ENCODE results near the gene DLGAP4. TPM values are rescaled to one million over a fixed set of nuclear protein-coding genes. Genes with fewer than 3 reads are reported as not detected.

The DLGAP4 gene
- polyA plus RNA-seq, 1 donor (not counting 4 experiments of a cell fraction or from before 2014, with no cell fraction given): 9.6 TPM

DNA sequence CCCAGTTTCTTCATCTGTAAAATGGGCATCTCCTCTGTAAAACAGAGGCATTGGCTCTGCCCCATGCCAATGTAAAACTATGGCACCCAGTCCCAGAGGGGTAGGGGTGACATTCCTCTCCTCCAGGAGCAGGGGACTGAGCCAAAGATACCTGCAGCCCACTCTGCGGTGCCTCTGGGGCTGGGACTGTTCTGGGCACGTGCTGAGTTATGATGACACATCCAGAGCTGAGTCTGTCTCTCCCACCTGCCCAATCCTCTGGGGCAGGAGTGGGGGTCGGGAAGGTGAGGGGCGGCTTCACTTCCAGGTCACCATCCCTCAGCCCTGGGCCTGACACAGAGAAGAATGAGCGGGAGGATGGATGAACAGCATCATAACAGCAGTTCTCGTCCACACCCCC lies 40.0 kb upstream of the DLGAP4 start:
- no peak overlapping the region for H2AFZ ChIP-seq (ENCODE audit: control insufficient read depth, low read length)
- dilution Hi-C loops (cut with MboI; ENCODE audit: extremely low pct_ligation_motif_present, low sequenced_read_pairs): no loop called here

DNA sequence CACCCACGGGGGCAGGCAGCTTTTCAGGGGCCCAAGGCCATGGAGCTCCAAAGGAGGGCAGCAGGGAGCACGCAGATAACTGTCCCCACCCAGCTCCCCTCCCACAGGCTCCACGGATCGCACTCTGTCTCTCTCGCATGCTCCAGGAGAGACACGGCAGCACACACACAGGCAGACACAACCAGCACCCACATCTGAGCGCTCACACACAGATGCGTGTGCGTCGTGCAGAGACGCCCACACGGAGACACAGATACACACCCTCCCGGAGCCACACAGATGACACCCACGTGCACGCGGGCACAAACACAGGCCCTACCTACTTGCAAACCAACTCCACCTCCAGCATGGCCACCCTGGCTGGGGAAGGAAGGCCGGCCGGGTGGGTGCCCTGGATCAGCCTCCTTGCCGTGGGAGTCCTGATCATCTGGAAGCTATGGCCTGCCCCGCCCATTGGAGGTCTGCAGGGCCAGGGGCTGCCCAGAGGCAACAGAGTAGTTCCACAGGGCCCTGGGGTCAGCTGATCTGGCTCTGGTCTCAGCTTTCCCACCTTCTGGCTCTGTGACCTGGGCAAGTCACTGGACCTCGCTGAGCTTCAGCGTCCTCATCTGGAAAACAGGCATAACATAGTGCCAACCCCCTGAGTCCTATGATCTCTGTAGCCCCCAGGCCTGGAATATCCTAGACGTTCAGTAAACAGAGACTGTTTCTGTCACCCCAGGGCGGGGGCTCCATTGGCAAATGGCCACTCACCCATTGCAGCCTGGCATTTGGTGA lies 38.3 kb upstream of the DLGAP4 start:
- FAIRE-seq: no peak
- no peaks in the 10 kb centered on the region for H4K20me1 ChIP-seq (ENCODE audit: control insufficient read depth, extremely low read depth, insufficient read depth, low read length)
- TF ChIP-seq CTCF (optimal IDR thresholded peaks at IDR 0.05 in 1 of 3, IDR thresholded peaks at IDR 0.05 in 1 of 3, conservative IDR thresholded peaks at IDR 0.05 in 1 of 3; ENCODE audit: extremely low read depth in 1 of 3, insufficient read depth in 2 of 3, low read length in 3 of 3): no peak
- TF ChIP-seq EZH2 (IDR thresholded peaks at IDR 0.05; ENCODE audit: low read length): no peak
- no peaks in the 10 kb centered on the region for H3K9me1 ChIP-seq (ENCODE audit: control insufficient read depth, extremely low read depth, insufficient read depth, low read length)
- H3K4me1 ChIP-seq (ENCODE audit: control insufficient read depth, extremely low read depth, insufficient read depth, low read length): no peaks in the 10 kb centered on the region
- no peak for DNase-seq (ENCODE audit: low read depth, low spot score)
- no peaks in the 10 kb centered on the region for H3K27me3 ChIP-seq (ENCODE audit: control insufficient read depth, extremely low read depth, insufficient read depth, low read length)
- dilution Hi-C loops (cut with MboI; ENCODE audit: extremely low pct_ligation_motif_present, low sequenced_read_pairs): no loop called here
- H3K9me3 ChIP-seq (ENCODE audit: control insufficient read depth, low read depth, low read length): no peaks in the 10 kb centered on the region
- no peak overlapping the region for H2AFZ ChIP-seq (ENCODE audit: control insufficient read depth, low read length)
- H3K4me2 ChIP-seq (ENCODE audit: control insufficient read depth, extremely low read depth, insufficient read depth, low read depth, low read length): no peak overlapping the region
- no peak overlapping the region for H3K27ac ChIP-seq (ENCODE audit: control insufficient read depth, insufficient read depth, low read length)
- H3K4me3 ChIP-seq (ENCODE audit: control insufficient read depth in 2 of 3, extremely low read depth in 1 of 3, insufficient read depth in 2 of 3, low read depth in 1 of 3, low read length in 3 of 3): no peak overlapping the region
- no peak overlapping the region for H3K9ac ChIP-seq (ENCODE audit: control insufficient read depth, extremely low read depth, insufficient read depth, low read length)
- H3K79me2 ChIP-seq (ENCODE audit: control insufficient read depth, insufficient read depth, low read length): no peaks in the 10 kb centered on the region
- H3K36me3 ChIP-seq (ENCODE audit: control insufficient read depth in 2 of 2, extremely low read depth in 1 of 2, insufficient read depth in 2 of 2, low read length in 2 of 2): no peaks in the 10 kb centered on the region

More for the DNA sequence above, 40.0 kb upstream of the DLGAP4 start:
- no peak for FAIRE-seq
- DNase-seq (ENCODE audit: low read depth, low spot score): no peak
- H4K20me1 ChIP-seq (ENCODE audit: control insufficient read depth, extremely low read depth, insufficient read depth, low read length): no peaks in the 10 kb centered on the region
- H3K27ac ChIP-seq (ENCODE audit: control insufficient read depth, insufficient read depth, low read length): no peak overlapping the region
- no peak overlapping the region for H3K9ac ChIP-seq (ENCODE audit: control insufficient read depth, extremely low read depth, insufficient read depth, low read length)
- H3K4me1 ChIP-seq (ENCODE audit: control insufficient read depth, extremely low read depth, insufficient read depth, low read length): no peaks in the 10 kb centered on the region
- H3K79me2 ChIP-seq (ENCODE audit: control insufficient read depth, insufficient read depth, low read length): no peaks in the 10 kb centered on the region
- no peak overlapping the region for H3K4me3 ChIP-seq (ENCODE audit: control insufficient read depth in 2 of 3, extremely low read depth in 1 of 3, insufficient read depth in 2 of 3, low read depth in 1 of 3, low read length in 3 of 3)
- no peaks in the 10 kb centered on the region for H3K27me3 ChIP-seq (ENCODE audit: control insufficient read depth, extremely low read depth, insufficient read depth, low read length)
- H3K4me2 ChIP-seq (ENCODE audit: control insufficient read depth, extremely low read depth, insufficient read depth, low read depth, low read length): no peak overlapping the region
- H3K36me3 ChIP-seq (ENCODE audit: control insufficient read depth in 2 of 2, extremely low read depth in 1 of 2, insufficient read depth in 2 of 2, low read length in 2 of 2): no peaks in the 10 kb centered on the region
- no peaks in the 10 kb centered on the region for H3K9me3 ChIP-seq (ENCODE audit: control insufficient read depth, low read depth, low read length)
- H3K9me1 ChIP-seq (ENCODE audit: control insufficient read depth, extremely low read depth, insufficient read depth, low read length): no peaks in the 10 kb centered on the region
- TF ChIP-seq CTCF (optimal IDR thresholded peaks at IDR 0.05 in 1 of 3, IDR thresholded peaks at IDR 0.05 in 1 of 3, conservative IDR thresholded peaks at IDR 0.05 in 1 of 3; ENCODE audit: extremely low read depth in 1 of 3, insufficient read depth in 2 of 3, low read length in 3 of 3) (no peak), EZH2 (IDR thresholded peaks at IDR 0.05; ENCODE audit: low read length) (no peak)
